GM19328 (cell line): ENCODE data around the gene NCKAP5.

Source experiments
- ATAC-seq: cut with Tn5 transposase; IDR thresholded peaks from one replicate; pipeline ENCODE4 v1.9.1; 2021; ENCODE audit warnings: mild to moderate bottlenecking, moderate library complexity; ENCODE audit not compliant: unreplicated experiment

The NCKAP5 gene

DNA sequence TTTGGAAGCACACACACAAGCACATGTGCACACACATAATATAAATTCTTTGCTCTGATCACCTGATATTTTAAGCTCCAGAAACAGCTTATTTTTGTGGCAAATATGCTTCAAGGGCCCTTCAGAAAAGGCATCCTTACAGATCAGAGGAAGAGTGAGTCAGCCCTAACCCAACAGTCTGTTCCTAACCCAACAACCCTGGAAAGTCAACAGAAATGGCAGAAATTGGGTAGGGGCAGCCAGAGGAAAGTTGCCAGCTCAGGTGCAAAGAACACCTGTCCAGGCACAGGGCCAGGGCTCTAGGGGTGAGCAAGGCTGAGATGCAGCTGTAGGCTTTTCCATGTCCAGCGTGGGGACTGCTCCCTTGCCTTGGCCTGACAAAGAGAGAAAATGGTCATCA is 6.4 kb upstream of the NCKAP5 start:
- no peak for ATAC-seq

DNA sequence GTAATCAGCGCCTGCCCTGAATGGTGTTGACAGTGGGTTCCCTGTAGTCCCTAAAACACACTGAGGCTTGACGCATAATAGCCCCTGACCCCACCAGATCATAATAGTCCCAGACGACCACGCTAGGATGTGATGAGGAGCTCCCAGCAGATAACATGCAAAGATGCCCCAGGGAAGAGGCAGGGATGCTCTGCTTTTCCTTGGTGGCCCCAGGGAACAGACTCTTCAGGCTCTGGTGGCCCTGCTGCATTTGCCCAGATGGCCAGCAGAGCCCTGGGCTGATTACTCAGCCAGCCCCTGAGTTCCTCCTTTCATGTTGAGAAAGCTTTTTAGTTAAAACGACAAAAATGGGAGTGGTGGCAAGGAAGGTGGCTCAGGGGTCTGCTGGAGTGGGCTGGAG is 5.9 kb upstream of the NCKAP5 start:
- ATAC-seq = no peak

DNA sequence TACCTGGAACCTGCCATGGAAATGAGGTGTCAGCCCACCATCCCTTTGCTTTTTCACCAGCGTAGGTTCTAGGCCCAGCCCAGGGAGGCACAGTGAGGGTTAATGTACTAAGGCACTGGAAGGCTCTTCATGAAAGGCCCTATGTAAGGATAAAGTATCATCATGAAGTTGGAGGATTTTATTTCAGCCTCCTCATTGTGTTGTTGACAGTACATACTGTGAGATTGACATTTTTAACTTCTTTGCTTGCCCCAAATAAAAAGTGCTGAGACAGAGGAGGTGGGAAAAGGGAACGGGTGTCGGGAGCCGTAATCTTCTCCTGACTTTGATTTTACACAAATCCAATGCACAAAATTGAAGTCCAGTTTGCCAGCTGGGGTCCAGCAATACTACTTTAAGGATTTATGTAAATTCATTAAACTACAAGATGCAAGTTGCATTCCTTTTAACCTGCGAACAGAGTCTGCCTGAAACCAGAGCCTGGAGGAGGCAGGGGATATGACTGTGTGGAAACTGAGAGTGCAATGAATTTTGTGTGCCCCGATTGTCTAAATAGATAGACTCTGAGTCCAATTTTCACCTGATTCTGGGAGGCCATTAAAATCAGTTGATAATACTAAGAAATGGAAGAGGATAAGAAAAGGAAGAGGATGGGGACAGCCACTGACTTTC is 5.4 kb upstream of the NCKAP5 start:
- no peak for ATAC-seq

DNA sequence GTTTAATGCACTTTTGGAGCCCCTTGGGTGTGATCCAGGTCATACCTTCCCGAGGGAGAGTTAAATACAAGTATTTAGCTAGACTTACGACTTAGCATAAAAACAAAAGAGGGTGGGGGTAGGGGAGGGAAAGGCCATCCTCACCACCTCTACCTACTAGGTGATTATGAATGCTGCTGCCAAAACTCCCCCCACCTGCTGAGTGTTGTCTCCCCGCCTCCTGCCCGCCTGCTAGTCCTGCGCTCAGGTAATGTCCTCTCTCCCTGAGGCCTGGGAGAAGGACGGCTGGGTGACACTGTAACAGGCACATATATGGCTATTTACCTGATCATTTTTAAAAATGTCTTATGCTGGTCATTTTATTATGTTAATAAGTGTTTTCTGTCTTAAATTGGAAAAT is 3.0 kb upstream of the NCKAP5 start:
- no peak for ATAC-seq

DNA sequence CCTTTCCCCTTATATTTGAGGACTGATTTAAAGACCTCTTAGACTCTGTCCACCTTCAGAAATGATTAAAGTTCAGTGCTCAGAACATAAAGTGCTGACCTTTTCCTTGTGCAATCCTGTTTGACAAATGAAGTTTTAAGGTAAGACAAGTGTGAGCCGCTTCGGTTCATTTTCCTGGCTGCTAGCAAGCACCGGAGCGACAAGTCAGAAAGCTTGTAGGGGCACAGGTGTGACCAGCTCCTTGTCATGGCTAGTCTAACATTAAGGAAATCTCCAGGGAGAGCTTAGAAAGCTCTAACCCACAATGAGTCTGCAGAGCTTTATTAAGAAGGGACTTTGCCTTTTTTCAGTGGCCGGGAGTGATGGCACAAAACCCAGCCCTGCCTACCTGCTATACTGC is 2.3 kb upstream of the NCKAP5 start:
- no peak for ATAC-seq

DNA sequence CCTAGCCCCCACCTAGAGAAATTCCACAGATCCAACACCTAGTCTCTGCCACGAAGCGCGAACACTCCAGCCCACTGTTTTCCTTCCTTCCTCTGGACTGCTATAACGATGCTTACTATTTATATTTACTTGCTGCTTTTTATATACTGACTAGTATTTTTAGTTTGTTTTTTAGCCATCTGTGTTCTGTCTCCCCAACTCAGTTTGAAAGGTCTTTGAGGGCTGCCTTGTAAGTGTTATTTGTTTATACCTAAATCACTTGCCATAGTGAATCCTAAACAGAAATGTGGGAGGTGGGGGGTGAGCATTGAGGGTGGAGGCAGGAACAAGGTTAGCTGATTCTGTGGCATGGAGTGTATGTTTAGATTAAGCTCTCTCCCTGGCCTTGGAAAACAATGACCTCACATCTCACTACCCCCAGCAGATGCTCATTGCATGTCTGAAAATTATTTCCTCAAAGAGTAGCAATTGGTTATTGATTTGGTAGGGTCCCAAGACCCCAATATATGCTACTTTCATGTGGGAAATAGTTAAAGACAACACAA is 1.1 kb upstream of the NCKAP5 start:
- ATAC-seq = no peak

DNA sequence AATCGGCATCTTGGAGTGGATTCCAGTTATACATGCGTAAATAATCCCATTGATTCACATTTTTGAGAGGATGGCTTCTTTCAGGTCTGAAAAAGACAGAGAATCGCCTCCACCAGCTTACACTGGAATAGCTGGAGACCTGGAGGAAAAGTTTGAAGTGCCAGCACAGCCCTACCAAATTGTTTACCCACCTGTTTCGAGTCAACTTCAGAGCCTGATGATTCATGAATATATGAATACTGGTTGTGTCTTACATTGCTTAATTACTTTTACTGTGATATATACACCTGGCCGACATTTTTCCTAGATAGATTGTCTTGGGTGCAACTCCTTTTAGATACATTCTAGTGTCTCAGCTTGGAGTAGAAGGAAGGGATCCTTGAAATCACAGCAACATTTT is 335 bp upstream of the NCKAP5 start:
- no peak for ATAC-seq

DNA sequence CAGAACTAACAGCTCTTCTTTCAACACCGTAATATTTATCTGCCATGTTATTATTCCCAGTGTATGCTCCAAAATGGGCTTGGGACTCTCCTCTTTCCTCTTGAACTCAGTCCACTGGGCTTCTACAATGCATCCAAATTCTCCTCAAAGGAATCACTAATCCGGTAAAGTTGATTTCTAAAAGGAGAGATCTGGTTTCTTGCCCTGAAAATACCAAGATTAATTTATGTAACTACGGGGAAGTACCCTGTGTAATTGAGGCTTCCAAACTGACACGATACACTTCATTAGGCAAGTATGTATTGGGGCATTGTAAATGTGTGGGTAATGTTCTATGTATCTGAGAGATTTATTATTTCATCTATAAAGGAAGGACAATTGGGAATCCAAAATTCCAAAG is 5.7 kb downstream of the NCKAP5 start:
- ATAC-seq = no peak

- peak; percentile 67 for ATAC-seq
Measured at GRCh38 chr2:133561045-133561852, 7.0 kb downstream of the NCKAP5 start.

DNA sequence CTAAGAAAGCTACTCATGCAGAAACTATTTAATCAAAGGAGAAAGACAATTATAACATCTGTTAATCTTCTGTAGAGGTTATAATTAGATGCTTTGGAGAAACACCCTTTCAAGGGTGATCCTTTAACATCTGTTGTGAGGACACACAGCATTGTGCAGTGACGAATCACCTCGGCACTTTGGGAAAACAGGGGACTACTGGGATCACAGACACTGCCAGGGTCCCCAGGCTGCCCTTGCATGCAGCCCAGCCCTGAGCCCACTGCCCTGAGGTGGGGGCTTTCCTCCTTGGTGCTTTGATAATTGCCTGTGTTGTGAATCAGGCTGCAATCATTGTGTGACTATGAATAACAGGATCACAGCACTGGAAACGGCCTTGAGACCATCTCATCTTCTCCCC is 10.6 kb downstream of the NCKAP5 start:
- no peak for ATAC-seq

DNA sequence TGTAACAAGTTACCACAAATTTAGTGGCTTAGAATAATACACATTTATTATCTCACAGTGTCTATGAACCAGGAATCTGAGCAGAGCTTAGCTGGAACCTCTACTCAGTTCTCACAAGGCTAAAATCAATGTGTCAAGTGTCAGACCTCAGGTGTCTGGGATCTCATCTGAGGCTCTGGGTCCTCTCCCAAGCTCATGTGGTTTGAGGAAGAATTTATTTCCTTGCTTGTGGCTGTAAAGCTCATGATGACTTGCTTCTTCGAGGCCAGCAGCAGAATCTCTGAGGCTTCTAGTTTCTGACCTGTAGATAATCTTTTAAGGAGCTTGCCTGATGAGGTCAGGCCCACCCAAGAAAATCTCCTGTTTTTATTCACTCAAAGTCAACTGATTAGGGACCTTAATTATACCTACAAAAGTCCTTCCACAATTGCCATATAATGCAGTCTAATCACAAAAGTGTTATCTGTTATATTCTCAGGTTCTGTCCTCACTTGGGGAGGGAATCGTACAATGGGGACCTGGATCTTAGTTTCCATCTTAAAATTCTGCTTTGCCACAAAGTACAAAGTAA is 14.3 kb downstream of the NCKAP5 start:
- ATAC-seq = no peak

DNA sequence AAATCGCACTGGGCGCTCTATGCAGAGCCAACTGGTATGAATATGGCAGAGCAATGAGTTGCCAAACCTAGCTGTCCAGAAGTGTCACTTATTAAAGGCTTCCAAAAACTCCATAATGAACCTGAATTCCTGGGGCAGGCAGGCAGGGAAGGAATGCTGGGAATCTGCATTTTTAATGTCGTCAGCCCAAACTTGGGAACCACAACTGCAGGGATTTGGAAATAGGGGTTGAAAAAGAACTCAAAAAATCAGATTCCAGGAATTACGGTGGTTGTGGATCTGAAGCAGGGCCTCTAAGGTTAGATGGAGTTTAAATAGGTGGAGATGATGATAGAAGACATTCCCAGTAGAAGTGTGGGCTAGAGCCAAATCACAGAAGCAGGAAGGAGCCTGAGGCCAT is 15.0 kb downstream of the NCKAP5 start:
- ATAC-seq = no peak

GRCh38 chr2:133552821-133553220 is 15.4 kb downstream of the NCKAP5 start:
- no peak for ATAC-seq

- no peak for ATAC-seq
Measured at GRCh38 chr2:133541797-133542196, 26.5 kb downstream of the NCKAP5 start.

DNA sequence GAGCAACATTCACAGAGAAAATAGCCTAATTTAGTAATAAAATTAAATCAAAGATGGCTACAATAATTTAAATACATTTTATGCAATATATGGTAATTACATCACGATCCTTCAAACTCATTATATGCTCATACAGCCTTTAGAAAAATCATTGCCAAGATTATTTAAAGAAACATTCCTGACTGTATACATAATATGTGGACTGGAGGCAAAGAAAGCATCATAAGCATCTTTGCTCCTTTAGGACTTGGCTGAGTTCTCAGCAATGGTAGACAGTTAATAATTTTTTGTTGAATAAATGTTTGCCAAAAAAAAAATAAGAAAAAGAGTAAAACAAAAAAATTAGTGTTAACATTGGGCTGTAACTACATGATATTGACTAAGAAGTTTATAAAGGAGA is 26.9 kb downstream of the NCKAP5 start:
- ATAC-seq = no peak

DNA sequence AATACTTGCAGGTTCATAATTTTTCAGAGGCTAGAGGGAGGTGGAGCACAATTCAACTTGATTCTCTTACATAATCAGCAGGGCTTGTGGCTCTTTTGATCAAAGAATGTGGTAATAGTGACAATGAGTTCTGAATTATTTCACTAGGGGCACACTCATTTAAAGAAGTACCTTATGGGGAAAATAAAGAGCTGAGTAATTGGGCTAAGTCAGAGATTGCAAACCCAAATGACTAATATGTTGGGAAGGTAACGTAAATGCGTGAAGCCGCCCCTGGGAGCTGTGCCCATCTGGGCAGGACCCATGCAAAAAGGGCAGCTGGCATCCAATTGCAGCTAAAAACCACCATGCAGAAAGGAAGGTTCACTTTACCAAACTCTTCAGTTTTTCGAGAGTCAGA is 35.3 kb downstream of the NCKAP5 start:
- no peak for ATAC-seq

DNA sequence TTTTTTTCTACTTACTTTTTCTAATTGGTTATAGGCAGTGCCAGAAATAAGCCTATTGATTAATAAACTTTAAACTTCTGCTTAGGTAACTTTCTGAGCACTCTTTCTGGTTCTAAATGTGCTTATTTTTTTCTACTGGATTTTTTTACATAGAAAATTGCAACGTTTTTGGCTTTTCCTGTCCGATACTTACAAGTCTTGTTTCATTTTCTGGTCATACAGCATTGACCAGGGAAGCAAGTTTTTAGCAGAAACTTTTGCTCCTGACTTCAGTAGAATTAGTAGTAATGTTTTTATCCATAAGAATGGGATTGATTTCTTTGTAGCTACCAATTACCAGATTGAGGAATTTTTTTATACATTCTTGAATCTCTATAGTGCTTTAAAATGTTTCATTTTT is 36.9 kb downstream of the NCKAP5 start:
- no peak for ATAC-seq

DNA sequence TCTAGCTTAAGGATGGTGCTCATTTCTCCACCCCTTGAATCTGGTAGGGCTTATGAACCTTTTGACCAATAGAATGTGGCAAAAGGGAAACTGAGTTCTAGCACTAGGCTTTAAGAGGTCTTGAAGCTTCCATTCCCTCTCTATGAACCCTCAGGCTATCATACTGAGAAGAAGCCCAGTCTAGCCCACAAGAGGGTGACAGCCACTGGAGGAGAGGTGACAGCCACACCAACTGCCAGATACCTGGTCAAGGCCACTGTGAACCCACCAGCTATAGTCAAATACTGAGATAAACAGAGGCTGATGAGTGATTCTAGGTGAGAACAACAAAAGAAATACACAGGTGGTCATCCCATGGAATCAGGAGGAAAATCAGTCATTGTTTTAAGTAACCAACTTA is 37.6 kb downstream of the NCKAP5 start:
- no peak for ATAC-seq

- ATAC-seq = no peak
Measured at GRCh38 chr2:133526530-133527300, 41.5 kb downstream of the NCKAP5 start.

- no peak for ATAC-seq
Measured at GRCh38 chr2:133525613-133526529, 42.4 kb downstream of the NCKAP5 start.
